Body of pancreas (tissue), 4 donors: Measurements from ENCODE around the gene LDLRAD3. TPM values are rescaled to one million over a fixed set of nuclear protein-coding genes. Genes with fewer than 3 reads are reported as not detected.
"Not testable (repeated sequence)": the region's sequence is repeated elsewhere in the genome, so short reads cannot be mapped to it uniquely, and the experiment has no call there.

Source experiments
- ATAC-seq: fragments of 150-250 bp; one replicate; pipeline ENCODE4 v1.9.1; 2016
- DNase-seq, 4 donors: peaks; one replicate each; pipeline ENCODE4 v3.0.0-alpha.2; 2019
- H3K27ac ChIP-seq, 4 donors: fragments of 200-600 bp; sonication (generic); 1 replicate in 3 of 4; 2 replicates in 1 of 4; pipeline versions ENCODE4 v1.5.1 to v1.6.1; 2016 to 2019; ENCODE audit warnings: mild to moderate bottlenecking in 1 of 4, mixed read lengths in 1 of 4, moderate library complexity in 1 of 4
- H3K27me3 ChIP-seq, 2 donors: fragments of 200-600 bp; sonication (generic); one replicate each; pipeline ENCODE4 v1.6.0; 2016; ENCODE audit warnings: mild to moderate bottlenecking in 1 of 2
- H3K36me3 ChIP-seq, 2 donors: fragments of 200-600 bp; sonication (generic); replicated peaks in 1 of 2; 2 replicates each; pipeline ENCODE4 v1.5.1; 2016; ENCODE audit warnings: low read depth in 2 of 2; ENCODE audit not compliant: insufficient read depth in 1 of 2
- H3K4me1 ChIP-seq: fragments of 200-600 bp; sonication (generic); one replicate; pipeline ENCODE4 v1.6.0; 2016
- H3K4me3 ChIP-seq, 2 donors: fragments of 200-600 bp; sonication (generic); 1 replicate in 1 of 2; 2 replicates in 1 of 2; pipeline ENCODE4 v1.5.1; 2016 to 2019
- H3K9me3 ChIP-seq, 3 donors: fragments of 200-600 bp; sonication (generic); 1 replicate in 2 of 3; 2 replicates in 1 of 3; pipeline ENCODE4 v1.5.1; 2016
- CTCF ChIP-seq, 7 experiments: fragments of 450-650 bp in 4 of 7; fragments of 200-600 bp in 3 of 7; sonication (generic) in 3 of 7; IDR thresholded peaks; one replicate each; pipeline ENCODE4 v1.5.1; 2016 to 2019; ENCODE audit warnings: antibody characterized with exemption in 7 of 7
- POLR2A ChIP-seq, 3 donors: fragments of 450-650 bp; IDR thresholded peaks; one replicate each; pipeline ENCODE4 v1.6.1; 2016; ENCODE audit warnings: antibody characterized with exemption in 3 of 3, mild to moderate bottlenecking in 2 of 3
- WGBS, 2 donors: methylation state at CpG; one replicate each; pipeline ENCODE4 v1.1.5; 2017; 5-methylcytosine and 5-hydroxymethylcytosine counted together
- intact Hi-C: fragments of 100-400 bp; cut with DNase I; formaldehyde crosslinking; loops from one replicate; pipeline ENCODE4 v1.15.1; 2023
- total RNA-seq, 2 donors: library from RNA; depleted of rRNA; stranded (reverse); fragments of >200 nt; gene quantifications; one replicate each; pipeline ENCODE4 v1.1.0, GENCODE V29; 2016

Gene LDLRAD3
- total RNA-seq, 2 donors from 2014 or later: 5.7 to 7.9 TPM

DNA sequence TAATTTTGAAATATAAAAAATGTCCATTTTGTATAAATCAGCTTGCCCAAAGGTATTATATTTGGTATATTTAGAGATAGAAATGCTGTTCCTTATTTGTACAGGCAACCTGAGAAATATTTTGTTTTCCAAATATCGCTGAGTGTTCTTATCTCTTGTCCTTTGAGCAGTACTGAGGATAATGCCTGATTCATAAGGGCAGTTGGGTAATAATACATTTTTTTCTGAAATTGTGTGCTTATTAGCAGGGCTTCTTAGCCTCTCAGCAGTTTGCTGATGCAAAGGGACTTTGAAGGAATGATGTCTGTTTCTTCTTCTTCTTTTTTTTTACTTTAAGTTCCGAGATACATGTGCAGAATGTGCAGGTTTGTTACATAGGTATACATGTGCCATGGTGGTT, 69.1 kb downstream of the LDLRAD3 start:
- DNase-seq (no peak), ATAC-seq (no peak)
- WGBS, 2 donors: 57 to 59% methylated on average over 2 of the region's 2 CpGs
- TF ChIP-seq CTCF (IDR thresholded peaks at IDR 0.05) (no peak), POLR2A (IDR thresholded peaks at IDR 0.05) (no peak)
- Histone ChIP-seq H3K27ac (no peak overlapping the region), H3K36me3 (no peaks in the 10 kb centered on the region), H3K4me1 (no peaks in the 10 kb centered on the region), H3K27me3 (no peaks in the 10 kb centered on the region), H3K9me3 (no peaks in the 10 kb centered on the region), H3K4me3 (no peak overlapping the region)
- intact Hi-C loops: no loop called here

DNA sequence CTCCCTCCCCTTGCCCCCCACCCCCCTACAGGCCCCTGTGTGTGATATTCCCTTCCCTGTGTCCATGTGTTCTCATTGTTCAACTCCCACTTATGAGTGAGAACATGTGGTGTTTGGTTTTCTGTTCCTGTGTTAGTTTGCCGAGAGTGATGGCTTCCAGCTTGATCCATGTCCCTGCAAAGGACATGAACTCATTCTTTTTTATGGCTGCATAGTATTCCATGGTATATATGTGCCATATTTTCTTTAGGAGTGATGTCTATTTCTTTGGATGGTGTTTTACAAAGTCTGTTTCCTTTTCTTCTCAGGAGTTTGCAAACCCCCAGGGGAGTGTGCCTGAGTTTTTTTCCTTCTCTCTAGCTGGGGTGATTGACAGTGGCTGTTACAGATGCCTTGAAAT, 69.6 kb downstream of the LDLRAD3 start:
- H3K4me1 ChIP-seq, H3K4me3 ChIP-seq, DNase-seq, intact Hi-C loops, H3K27ac ChIP-seq, ATAC-seq, H3K27me3 ChIP-seq, H3K36me3 ChIP-seq, H3K9me3 ChIP-seq: not testable (repeated sequence)
- 85 to 92% methylated on average over 1 of the region's 1 CpG for WGBS, 2 donors

- intact Hi-C loops: no loop called here
- Histone ChIP-seq H3K4me3 (no peak overlapping the region), H3K27ac (no peak overlapping the region), H3K4me1 (no peaks in the 10 kb centered on the region), H3K27me3 (no peaks in the 10 kb centered on the region), H3K9me3 (no peaks in the 10 kb centered on the region), H3K36me3 (no peaks in the 10 kb centered on the region)
- DNase-seq (no peak), ATAC-seq (no peak)
- WGBS, 2 donors: 83 to 93% methylated on average over 8 of the region's 8 CpGs
- TF ChIP-seq CTCF (IDR thresholded peaks at IDR 0.05) (no peak), POLR2A (IDR thresholded peaks at IDR 0.05) (no peak)
Observed at GRCh38 chr11:36013950-36014897, 70.4 kb downstream of the LDLRAD3 start.

DNA sequence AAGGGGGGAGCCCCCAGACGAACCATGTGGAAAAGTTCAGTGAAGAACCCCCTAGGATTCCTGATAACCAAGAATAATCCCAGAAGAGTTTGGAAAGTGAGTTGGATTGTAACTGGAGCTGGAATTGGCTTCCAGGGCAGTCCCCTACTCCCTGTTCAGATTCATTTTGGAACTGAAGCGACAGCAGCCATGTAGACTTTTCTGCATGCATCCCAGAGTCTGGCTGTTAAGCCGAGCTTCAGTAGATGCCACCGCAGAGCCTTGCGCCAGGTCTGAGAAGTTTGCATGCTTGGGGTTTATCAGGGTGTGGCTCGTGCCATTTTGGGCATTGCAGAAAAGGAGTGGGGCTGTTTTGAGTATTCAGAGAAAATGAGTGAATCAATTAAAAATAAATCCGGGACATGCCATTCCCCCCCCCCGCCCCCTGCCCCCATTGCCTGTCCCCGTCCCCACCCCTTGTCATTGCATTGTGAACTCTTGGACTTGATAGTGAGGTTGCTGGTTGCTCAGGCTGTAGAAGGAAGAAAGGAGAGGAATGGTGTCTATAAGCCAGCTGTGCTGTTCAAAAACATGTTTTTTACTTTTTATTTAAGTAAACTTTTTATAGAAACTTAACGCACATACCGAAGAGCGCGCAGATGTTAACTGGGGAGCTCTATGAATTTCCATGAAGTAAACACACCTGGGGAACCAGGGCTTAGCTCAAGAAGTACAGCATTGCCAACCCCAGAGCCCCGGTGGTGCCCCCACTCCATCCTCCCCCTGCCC, 71.2 kb downstream of the LDLRAD3 start:
- no peak for TF ChIP-seq POLR2A (IDR thresholded peaks at IDR 0.05)
- TF ChIP-seq CTCF (IDR thresholded peaks at IDR 0.05): no peak
- 83 to 90% methylated on average over 14 of the region's 14 CpGs for WGBS, 2 donors
- DNase-seq: no peak

GRCh38 chr11:36015799-36016198, 71.9 kb downstream of the LDLRAD3 start:
- Histone ChIP-seq H3K4me1 (no peaks in the 10 kb centered on the region), H3K27me3 (no peaks in the 10 kb centered on the region), H3K27ac (no peak overlapping the region), H3K36me3 (no peaks in the 10 kb centered on the region), H3K9me3 (no peaks in the 10 kb centered on the region), H3K4me3 (no peak overlapping the region)
- 66 to 78% methylated on average over 8 of the region's 8 CpGs for WGBS, 2 donors
- no peak for TF ChIP-seq CTCF (IDR thresholded peaks at IDR 0.05)
- TF ChIP-seq POLR2A (IDR thresholded peaks at IDR 0.05): no peak
- DNase-seq (peak in 2 of 4 donors; percentile 25), ATAC-seq (no peak)
- intact Hi-C loops: no loop called here

More for the DNA sequence above, 71.2 kb downstream of the LDLRAD3 start:
- intact Hi-C loops: no loop called here
- no peak for ATAC-seq
- Histone ChIP-seq H3K27ac (no peak overlapping the region), H3K27me3 (no peaks in the 10 kb centered on the region), H3K4me3 (no peak overlapping the region), H3K4me1 (no peaks in the 10 kb centered on the region), H3K36me3 (no peaks in the 10 kb centered on the region), H3K9me3 (no peaks in the 10 kb centered on the region)
